Measurements from ENCODE around the gene CXCL14. TPM values are rescaled to one million over a fixed set of nuclear protein-coding genes. Genes with fewer than 3 reads are reported as not detected.
"Not testable (repeated sequence)": the region's sequence is repeated elsewhere in the genome, so short reads cannot be mapped to it uniquely, and the experiment has no call there.

Gene CXCL14
- total and polyA plus RNA-seq, 7 donors = 2.2 to 56.7 (median 16.1) TPM

DNA sequence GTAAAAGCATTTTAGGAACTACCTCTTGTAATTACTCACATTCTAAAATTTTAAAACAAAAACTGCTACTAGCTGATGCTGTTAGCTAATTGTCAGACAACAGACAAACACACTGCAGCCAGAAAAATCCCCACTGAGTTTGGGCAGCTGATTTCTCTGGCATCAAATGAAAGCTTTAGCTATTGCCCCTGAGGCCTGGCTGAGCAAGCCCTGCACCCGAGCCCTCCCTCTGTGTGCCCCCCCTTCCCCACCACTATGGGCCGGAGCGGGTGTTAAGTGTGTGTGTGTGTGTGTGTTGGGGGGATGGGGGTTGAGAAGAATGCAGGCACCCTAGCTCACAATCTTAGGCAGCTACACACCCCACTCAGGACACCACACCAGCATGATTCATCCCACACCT lies 45.5 kb downstream of the CXCL14 start:
- WGBS, 2 donors = 47 to 60% methylated on average over 3 of the region's 3 CpGs
- no peaks in the 10 kb centered on the region for H3K36me3 ChIP-seq
- no peak overlapping the region for H3K27ac ChIP-seq
- H3K4me3 ChIP-seq = no peak overlapping the region
- no peak for TF ChIP-seq POLR2A (IDR thresholded peaks at IDR 0.05)
- TF ChIP-seq EP300 (IDR thresholded peaks at IDR 0.05) = no peak
- TF ChIP-seq, protein P1, sequence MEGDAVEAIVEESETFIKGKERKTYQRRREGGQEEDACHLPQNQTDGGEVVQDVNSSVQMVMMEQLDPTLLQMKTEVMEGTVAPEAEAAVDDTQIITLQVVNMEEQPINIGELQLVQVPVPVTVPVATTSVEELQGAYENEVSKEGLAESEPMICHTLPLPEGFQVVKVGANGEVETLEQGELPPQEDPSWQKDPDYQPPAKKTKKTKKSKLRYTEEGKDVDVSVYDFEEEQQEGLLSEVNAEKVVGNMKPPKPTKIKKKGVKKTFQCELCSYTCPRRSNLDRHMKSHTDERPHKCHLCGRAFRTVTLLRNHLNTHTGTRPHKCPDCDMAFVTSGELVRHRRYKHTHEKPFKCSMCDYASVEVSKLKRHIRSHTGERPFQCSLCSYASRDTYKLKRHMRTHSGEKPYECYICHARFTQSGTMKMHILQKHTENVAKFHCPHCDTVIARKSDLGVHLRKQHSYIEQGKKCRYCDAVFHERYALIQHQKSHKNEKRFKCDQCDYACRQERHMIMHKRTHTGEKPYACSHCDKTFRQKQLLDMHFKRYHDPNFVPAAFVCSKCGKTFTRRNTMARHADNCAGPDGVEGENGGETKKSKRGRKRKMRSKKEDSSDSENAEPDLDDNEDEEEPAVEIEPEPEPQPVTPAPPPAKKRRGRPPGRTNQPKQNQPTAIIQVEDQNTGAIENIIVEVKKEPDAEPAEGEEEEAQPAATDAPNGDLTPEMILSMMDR (IDR thresholded peaks at IDR 0.05) = no peak
- TF ChIP-seq POLR2AphosphoS5 (IDR thresholded peaks at IDR 0.05) = no peak
- intact Hi-C loops (cut with DNase I) = no loop called here
- peaks cover 38 to 89% (median 42%) of the 10 kb centered on the region in 3 donors for H3K27me3 ChIP-seq
- peaks cover 0 to 9% (median 1%) of the 10 kb centered on the region in 4 donors for H3K9me3 ChIP-seq
- H3K4me1 ChIP-seq = peaks cover 0 to 20% (median 16%) of the 10 kb centered on the region in 4 donors
- no peak for DNase-seq

DNA sequence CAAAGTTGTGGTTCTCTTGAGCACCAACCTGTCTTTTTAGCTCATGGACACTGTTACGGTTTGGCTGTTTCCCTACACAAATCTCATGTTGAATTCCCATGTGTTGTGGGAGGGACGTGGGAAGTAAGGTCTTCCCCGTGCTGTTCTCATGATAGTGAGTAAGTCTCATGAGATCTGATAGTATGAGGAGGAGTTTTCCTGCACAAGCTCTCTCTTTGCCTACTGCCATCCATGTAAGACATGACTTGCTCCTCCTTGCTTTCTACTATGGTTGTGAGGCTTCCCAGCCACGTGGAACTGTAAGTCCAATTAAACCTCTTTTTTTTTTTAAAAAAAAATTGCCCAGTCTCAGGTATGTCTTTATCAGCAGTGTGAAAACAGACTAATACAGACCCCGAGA lies 49.2 kb downstream of the CXCL14 start:
- H3K27ac ChIP-seq; intact Hi-C loops (cut with DNase I); H3K36me3 ChIP-seq; H3K4me1 ChIP-seq; H3K4me3 ChIP-seq; DNase-seq; H3K9me3 ChIP-seq: not testable (repeated sequence)
- WGBS, 2 donors = 72 to 75% methylated on average over 5 of the region's 5 CpGs
- H3K27me3 ChIP-seq = peaks cover 6 to 58% (median 9%) of the 10 kb centered on the region in 3 donors

- DNase-seq = no peak
- Histone ChIP-seq H3K27ac (no peak overlapping the region), H3K4me1 (no peaks in the 10 kb centered on the region), H3K9me3 (no peaks in the 10 kb centered on the region), H3K4me3 (no peak overlapping the region), H3K27me3 (peaks cover 0 to 31% (median 0%) of the 10 kb centered on the region in 3 donors), H3K36me3 (no peaks in the 10 kb centered on the region)
- TF ChIP-seq POLR2A (IDR thresholded peaks at IDR 0.05) = no peak
- TF ChIP-seq POLR2AphosphoS5 (IDR thresholded peaks at IDR 0.05) = no peak
- TF ChIP-seq EP300 (IDR thresholded peaks at IDR 0.05) = no peak
- TF ChIP-seq, protein P1 (IDR thresholded peaks at IDR 0.05) = no peak
- intact Hi-C loops (cut with DNase I) = no loop called here
These were observed 51.9 kb downstream of the CXCL14 start for GRCh38 chr5:135526924-135527323.

GRCh38 chr5:135521964-135522363 lies 56.8 kb downstream of the CXCL14 start:
- no peak for TF ChIP-seq POLR2AphosphoS5 (IDR thresholded peaks at IDR 0.05)
- no peak for TF ChIP-seq POLR2A (IDR thresholded peaks at IDR 0.05)
- no peak for TF ChIP-seq EP300 (IDR thresholded peaks at IDR 0.05)
- TF ChIP-seq, protein P1 (IDR thresholded peaks at IDR 0.05) = no peak
- Histone ChIP-seq H3K36me3 (no peaks in the 10 kb centered on the region), H3K27ac (no peak overlapping the region), H3K9me3 (no peaks in the 10 kb centered on the region), H3K27me3 (peaks cover 0 to 7% (median 0%) of the 10 kb centered on the region in 3 donors), H3K4me1 (no peaks in the 10 kb centered on the region), H3K4me3 (no peak overlapping the region)
- intact Hi-C loops (cut with DNase I) = no loop called here
- DNase-seq = no peak
- 24 to 57% methylated on average over 2 of the region's 2 CpGs for WGBS, 2 donors

Other genes with a start within 250 kb of the CXCL14 start
- 100 to 1,000 TPM; 153 to 191 (median 179) TPM for gene MACROH2A1, start 179.8 kb downstream of the CXCL14 start, total RNA-seq
- gene MACROH2A1, start 179.8 kb downstream of the CXCL14 start, polyA plus RNA-seq = 100 to 1,000 TPM; 123 to 202 (median 175) TPM
- not detected for gene DCANP1, start 131.6 kb downstream of the CXCL14 start, total RNA-seq
- gene DCANP1, start 131.6 kb downstream of the CXCL14 start, polyA plus RNA-seq = under 1 TPM in 2 of 3 donors, not detected in 1; 0.13 to 0.46 TPM
- gene TIFAB, start 126.6 kb downstream of the CXCL14 start, total RNA-seq = not detected
- 1 to 10 TPM in 1 of 3 donors, under 1 TPM in 1, not detected in 1; 0.46 to 1.4 TPM for gene TIFAB, start 126.6 kb downstream of the CXCL14 start, polyA plus RNA-seq
- gene NEUROG1, start 43.0 kb downstream of the CXCL14 start, total RNA-seq = not detected
- not detected for gene NEUROG1, start 43.0 kb downstream of the CXCL14 start, polyA plus RNA-seq